Nephron (organoid): ENCODE measurements around the gene CLTB.

Source experiments
- H3K27ac Mint-ChIP-seq, 3 experiments: 2 replicates each; pipeline ENCODE4 v1.8.0; 2020; ENCODE audit warnings: mixed read lengths in 3 of 3, mild to moderate bottlenecking in 2 of 3, moderate library complexity in 1 of 3
- H3K27me3 Mint-ChIP-seq: 2 replicates; pipeline ENCODE4 v1.8.0; 2021; ENCODE audit warnings: low read depth, mild to moderate bottlenecking, moderate library complexity, mixed read lengths
- H3K36me3 Mint-ChIP-seq: 2 replicates; pipeline ENCODE4 v1.8.0; 2020; ENCODE audit warnings: low read depth, mixed read lengths
- H3K4me1 Mint-ChIP-seq: 2 replicates; pipeline ENCODE4 v1.8.0; 2020; ENCODE audit warnings: mixed read lengths
- H3K4me3 Mint-ChIP-seq, 3 experiments: 2 replicates each; pipeline ENCODE4 v1.8.0; 2020; ENCODE audit warnings: mild to moderate bottlenecking in 3 of 3, mixed read lengths in 3 of 3, moderate library complexity in 2 of 3
- H3K9me3 Mint-ChIP-seq: 2 replicates; pipeline ENCODE4 v1.8.0; 2020; ENCODE audit warnings: mixed read lengths
- CTCF ChIP-seq, 3 experiments: fragments of 200-600 bp; sonication (generic); IDR thresholded peaks; one replicate each; pipeline ENCODE4 v1.5.0; 2021; ENCODE audit warnings: antibody characterized with exemption in 3 of 3; ENCODE audit not compliant: unreplicated experiment in 3 of 3

Gene CLTB

GRCh38 chr5:176405656-176406435 is 10.5 kb downstream of the CLTB start:
- Mint-ChIP-seq H3K36me3 (peaks cover 17% of the 10 kb centered on the region), H3K27me3 (no peaks in the 10 kb centered on the region), H3K4me1 (peaks cover 11% of the 10 kb centered on the region), H3K9me3 (no peaks in the 10 kb centered on the region), H3K27ac (no peak overlapping the region), H3K4me3 (no peak overlapping the region)
- TF ChIP-seq CTCF (IDR thresholded peaks at IDR 0.05; ENCODE audit: unreplicated experiment in 3 of 3) = no peak

- TF ChIP-seq CTCF (IDR thresholded peaks at IDR 0.05; ENCODE audit: unreplicated experiment in 3 of 3) = no peak
- H3K9me3 Mint-ChIP-seq = no peaks in the 10 kb centered on the region
- no peaks in the 10 kb centered on the region for H3K27me3 Mint-ChIP-seq
- H3K36me3 Mint-ChIP-seq = peaks cover 6% of the 10 kb centered on the region
- peaks cover 22% of the 10 kb centered on the region for H3K4me1 Mint-ChIP-seq
- H3K27ac Mint-ChIP-seq = peak overlapping the region in 2 of 3 experiments; percentile 15 to 57
- H3K4me3 Mint-ChIP-seq = no peak overlapping the region
Measured at GRCh38 chr5:176401281-176402205, 14.8 kb downstream of the CLTB start.

- Mint-ChIP-seq H3K4me3 (no peak overlapping the region), H3K27me3 (no peaks in the 10 kb centered on the region), H3K9me3 (no peaks in the 10 kb centered on the region), H3K27ac (peak overlapping the region in 2 of 3 experiments; percentile 29 to 57), H3K4me1 (peaks cover 28% of the 10 kb centered on the region), H3K36me3 (peaks cover 6% of the 10 kb centered on the region)
- no peak for TF ChIP-seq CTCF (IDR thresholded peaks at IDR 0.05; ENCODE audit: unreplicated experiment in 3 of 3)
Measured at GRCh38 chr5:176400382-176401156, 15.8 kb downstream of the CLTB start.

- Mint-ChIP-seq H3K27ac (peak overlapping the region in 2 of 3 experiments; percentile 55 to 80), H3K9me3 (no peaks in the 10 kb centered on the region), H3K4me3 (peak overlapping the region in 1 of 3 experiments; percentile 50), H3K4me1 (peaks cover 34% of the 10 kb centered on the region), H3K36me3 (peaks cover 6% of the 10 kb centered on the region), H3K27me3 (no peaks in the 10 kb centered on the region)
- TF ChIP-seq CTCF (IDR thresholded peaks at IDR 0.05; ENCODE audit: unreplicated experiment in 3 of 3) = no peak
Measured at GRCh38 chr5:176397736-176398420, 18.5 kb downstream of the CLTB start.

GRCh38 chr5:176396330-176396729 is 20.0 kb downstream of the CLTB start:
- Mint-ChIP-seq H3K9me3 (no peaks in the 10 kb centered on the region), H3K27ac (peak overlapping the region; percentile 92 to 96 (median 93)), H3K27me3 (no peaks in the 10 kb centered on the region), H3K4me1 (peaks cover 27% of the 10 kb centered on the region), H3K36me3 (peaks cover 9% of the 10 kb centered on the region), H3K4me3 (peak overlapping the region; percentile 10 to 63 (median 56))
- no peak for TF ChIP-seq CTCF (IDR thresholded peaks at IDR 0.05; ENCODE audit: unreplicated experiment in 3 of 3)
